MCF 10A (cell line): ENCODE results near the gene CTTN. TPM values are rescaled to one million over a fixed set of nuclear protein-coding genes. Genes with fewer than 3 reads are reported as not detected.

Experiments used
- BruUV-seq: library from RNA; stranded (reverse); fragments of 400-500 nt; replicated peaks from 2 replicates; lab custom pipeline; 2021; lab: Mats Ljungman, UMichigan
- CTCF ChIA-PET: fragments of 300-600 bp; sonication (Branson Sonifier 250); formaldehyde crosslinking; extraction: SDS; loops from one replicate; lab custom pipeline; 2021; ENCODE audit warnings: antibody characterized with exemption, inconsistent platforms; lab: Yijun Ruan, JAX
- POLR2A ChIA-PET: fragments of 300-600, 350-650 bp; sonication (Branson Sonifier 250); formaldehyde crosslinking; extraction: SDS; loops from one replicate; lab custom pipeline; 2020; ENCODE audit warnings: antibody characterized with exemption, inconsistent platforms; lab: Yijun Ruan, JAX
- DNase-seq: peaks from one replicate; pipeline ENCODE4 v3.0.0-alpha.2; 2018; ENCODE audit not compliant: unreplicated experiment
- H3K27ac Mint-ChIP-seq: one replicate; pipeline ENCODE4 v1.8.0; 2022; ENCODE audit warnings: mild to moderate bottlenecking, low read depth, mixed read lengths; ENCODE audit not compliant: unreplicated experiment
- H3K27me3 Mint-ChIP-seq: one replicate; pipeline ENCODE4 v1.8.0; 2022; ENCODE audit warnings: mixed read lengths; ENCODE audit not compliant: insufficient read depth, unreplicated experiment
- H3K36me3 Mint-ChIP-seq: one replicate; pipeline ENCODE4 v1.8.0; 2022; ENCODE audit warnings: mild to moderate bottlenecking, moderate library complexity, mixed read lengths; ENCODE audit not compliant: insufficient read depth, unreplicated experiment
- H3K4me1 Mint-ChIP-seq: one replicate; pipeline ENCODE4 v1.8.0; 2022; ENCODE audit warnings: mixed read lengths; ENCODE audit not compliant: insufficient read depth, unreplicated experiment
- H3K4me3 Mint-ChIP-seq: one replicate; pipeline ENCODE4 v1.8.0; 2022; ENCODE audit warnings: mild to moderate bottlenecking, moderate library complexity, mixed read lengths; ENCODE audit not compliant: unreplicated experiment
- H3K9me3 Mint-ChIP-seq: one replicate; pipeline ENCODE4 v1.8.0; 2022; ENCODE audit warnings: mixed read lengths; ENCODE audit not compliant: unreplicated experiment
- intact Hi-C: fragments of 100-400 bp; cut with micrococcal nuclease; formaldehyde crosslinking; loops from 2 replicates; pipeline ENCODE4 v1.14.1; 2022
- total RNA-seq: library from RNA; stranded (reverse); gene quantifications from 2 replicates; pipeline ENCODE4 v1.2.3, GENCODE V29; 2022
- TF ChIP-seq, protein P1 (sequence below): fragments of 200-600 bp; IDR thresholded peaks from one replicate; pipeline ENCODE4 v1.8.0; 2022; ENCODE audit warnings: antibody characterized with exemption, mild to moderate bottlenecking; ENCODE audit not compliant: unreplicated experiment

Gene CTTN
- total RNA-seq, 1 experiment from 2014 or later = 264 TPM

DNA sequence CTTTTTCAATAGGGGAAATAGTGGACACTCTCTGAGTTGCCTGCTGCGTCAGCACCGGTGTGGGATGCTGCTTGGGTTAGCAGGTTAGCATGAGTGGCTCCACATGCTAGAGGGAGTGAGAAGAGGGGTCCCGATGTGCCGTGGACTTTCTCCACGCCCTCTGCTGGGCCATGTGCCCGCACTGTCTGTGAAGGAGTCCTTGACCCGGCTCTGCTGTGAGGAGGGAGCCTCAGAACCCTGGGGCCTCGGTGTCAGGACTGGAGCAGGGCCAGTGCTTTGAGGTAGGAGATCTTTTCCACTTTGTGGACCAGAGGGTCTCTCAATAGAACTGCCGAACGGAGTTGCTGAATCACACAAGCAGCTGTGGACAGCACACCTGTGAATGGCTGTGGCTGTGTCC lies 14.8 kb downstream of the CTTN start:
- no peaks in the 10 kb centered on the region for H3K27me3 Mint-ChIP-seq
- H3K4me3 Mint-ChIP-seq = no peak overlapping the region
- TF ChIP-seq, protein P1, sequence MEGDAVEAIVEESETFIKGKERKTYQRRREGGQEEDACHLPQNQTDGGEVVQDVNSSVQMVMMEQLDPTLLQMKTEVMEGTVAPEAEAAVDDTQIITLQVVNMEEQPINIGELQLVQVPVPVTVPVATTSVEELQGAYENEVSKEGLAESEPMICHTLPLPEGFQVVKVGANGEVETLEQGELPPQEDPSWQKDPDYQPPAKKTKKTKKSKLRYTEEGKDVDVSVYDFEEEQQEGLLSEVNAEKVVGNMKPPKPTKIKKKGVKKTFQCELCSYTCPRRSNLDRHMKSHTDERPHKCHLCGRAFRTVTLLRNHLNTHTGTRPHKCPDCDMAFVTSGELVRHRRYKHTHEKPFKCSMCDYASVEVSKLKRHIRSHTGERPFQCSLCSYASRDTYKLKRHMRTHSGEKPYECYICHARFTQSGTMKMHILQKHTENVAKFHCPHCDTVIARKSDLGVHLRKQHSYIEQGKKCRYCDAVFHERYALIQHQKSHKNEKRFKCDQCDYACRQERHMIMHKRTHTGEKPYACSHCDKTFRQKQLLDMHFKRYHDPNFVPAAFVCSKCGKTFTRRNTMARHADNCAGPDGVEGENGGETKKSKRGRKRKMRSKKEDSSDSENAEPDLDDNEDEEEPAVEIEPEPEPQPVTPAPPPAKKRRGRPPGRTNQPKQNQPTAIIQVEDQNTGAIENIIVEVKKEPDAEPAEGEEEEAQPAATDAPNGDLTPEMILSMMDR = no peak
- no TSS peak for BruUV-seq
- H3K27ac Mint-ChIP-seq = no peak overlapping the region
- intact Hi-C loops = no loop called here
- ChIA-PET CTCF (no interaction called here), POLR2A (interaction anchor here (0.6 kb wide), 1 partner anchor 1052 kb away, joined by 3 read pairs; no protein-coding TSS in a partner anchor)
- H3K36me3 Mint-ChIP-seq = peaks cover 95% of the 10 kb centered on the region
- no peaks in the 10 kb centered on the region for H3K4me1 Mint-ChIP-seq
- no peaks in the 10 kb centered on the region for H3K9me3 Mint-ChIP-seq
- no peak for DNase-seq

DNA sequence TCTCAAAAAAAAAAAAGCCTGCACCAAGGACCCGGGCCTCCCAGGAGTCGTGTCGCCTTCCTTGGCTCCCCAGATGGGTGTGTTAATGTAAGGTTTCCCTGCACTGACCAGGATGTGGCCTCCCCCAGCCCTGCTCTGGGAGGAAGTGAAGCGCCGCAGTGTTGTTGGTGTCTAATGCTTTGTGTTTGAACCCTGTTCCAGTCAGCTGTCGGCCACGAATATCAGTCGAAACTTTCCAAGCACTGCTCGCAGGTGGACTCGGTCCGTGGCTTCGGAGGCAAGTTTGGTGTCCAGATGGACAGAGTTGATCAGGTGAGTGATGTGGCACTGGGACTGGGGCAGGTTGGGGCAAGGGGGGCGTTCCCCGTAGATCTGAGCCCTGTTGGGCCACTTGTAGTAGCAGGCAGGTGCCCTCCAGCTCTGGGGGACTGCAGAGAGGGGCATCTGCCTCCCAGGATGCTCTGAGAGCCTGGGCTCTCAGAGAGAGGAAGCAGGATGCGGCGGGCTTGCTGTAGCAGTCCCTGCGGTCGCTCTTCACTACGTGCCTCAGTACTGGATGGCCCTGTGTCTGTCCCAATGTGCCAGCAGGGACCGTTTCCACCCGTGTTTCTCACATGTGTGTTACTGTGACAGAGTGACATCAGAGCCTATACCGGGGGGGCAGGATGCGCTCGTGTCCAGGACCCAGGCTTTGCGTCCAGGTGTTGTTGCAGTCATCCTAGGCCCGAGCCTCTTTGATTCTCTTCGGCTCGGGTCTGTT lies 16.2 kb downstream of the CTTN start:
- Mint-ChIP-seq H3K4me1 (no peaks in the 10 kb centered on the region), H3K27ac (no peak overlapping the region), H3K27me3 (no peaks in the 10 kb centered on the region), H3K36me3 (peaks cover 95% of the 10 kb centered on the region), H3K9me3 (no peaks in the 10 kb centered on the region), H3K4me3 (no peak overlapping the region)
- ChIA-PET POLR2A (no interaction called here), CTCF (interaction anchor here (0.6 kb wide), 1 partner anchor 1023 kb away, joined by 3 read pairs; no protein-coding TSS in a partner anchor)
- intact Hi-C loops = no loop called here
- no TSS peak for BruUV-seq
- TF ChIP-seq, protein P1 = no peak
- DNase-seq = no peak

DNA sequence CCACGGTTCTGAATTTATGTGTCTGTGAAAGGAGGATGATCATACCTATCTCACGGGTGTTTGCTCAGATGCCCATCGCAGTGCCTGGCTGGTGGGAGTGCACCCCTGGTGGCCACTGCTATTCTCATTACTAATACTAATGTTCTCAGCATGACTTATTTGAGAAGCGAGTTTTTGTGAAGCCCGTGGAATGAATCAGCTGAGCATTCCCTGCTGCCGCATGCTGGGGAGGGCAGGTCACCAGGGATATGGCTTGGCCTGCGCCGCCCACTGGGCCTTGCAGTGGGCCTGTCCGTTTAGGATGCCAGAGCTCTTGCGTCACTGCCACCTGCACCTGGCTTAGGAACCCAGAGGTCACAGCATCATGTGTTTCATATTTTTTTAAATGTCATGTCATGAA lies 16.9 kb downstream of the CTTN start:
- ChIA-PET POLR2A (no interaction called here), CTCF (interaction anchor here (0.6 kb wide), 1 partner anchor 20 kb away, joined by 4 read pairs; no protein-coding TSS in a partner anchor)
- intact Hi-C loops = no loop called here
- TF ChIP-seq, protein P1 = no peak
- Mint-ChIP-seq H3K36me3 (peaks cover 96% of the 10 kb centered on the region), H3K4me1 (no peaks in the 10 kb centered on the region), H3K27ac (no peak overlapping the region), H3K9me3 (no peaks in the 10 kb centered on the region), H3K4me3 (no peak overlapping the region), H3K27me3 (no peaks in the 10 kb centered on the region)
- no peak for DNase-seq
- no TSS peak for BruUV-seq

DNA sequence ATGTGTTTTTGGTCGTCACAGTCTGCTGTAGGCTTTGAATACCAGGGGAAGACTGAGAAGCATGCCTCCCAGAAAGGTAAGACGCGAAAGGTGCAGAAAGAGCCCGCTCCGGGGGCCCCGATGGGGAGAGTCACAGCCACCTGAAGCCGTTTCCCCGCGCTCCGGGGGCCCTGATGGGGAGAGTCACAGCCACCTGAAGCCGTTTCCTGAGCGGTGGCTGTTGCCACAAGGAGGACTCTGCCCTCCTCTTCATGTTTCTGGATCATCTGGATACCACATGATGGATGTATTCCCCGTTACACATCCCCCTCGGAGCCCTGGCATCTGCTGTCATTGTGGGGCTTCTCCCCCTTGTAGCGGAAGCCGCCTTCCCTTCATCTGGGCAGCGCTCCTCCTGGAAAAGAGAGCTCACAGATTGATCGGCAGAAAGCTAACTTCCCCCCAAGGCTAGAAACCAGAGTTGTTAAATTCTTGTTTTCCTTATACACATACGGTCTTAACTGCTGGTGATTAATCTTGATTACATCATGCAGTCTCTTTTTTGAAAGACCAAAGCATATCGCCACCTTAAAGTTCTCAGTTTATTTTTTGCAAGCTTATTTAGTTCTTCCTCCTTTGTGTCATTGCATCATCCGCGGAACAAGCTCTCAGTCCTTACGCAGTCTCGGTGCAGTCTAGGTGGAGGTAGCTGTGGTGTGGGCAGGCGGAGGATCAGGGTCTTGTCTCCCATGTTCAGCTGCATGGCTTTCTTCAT lies 17.5 kb downstream of the CTTN start:
- POLR2A ChIA-PET = no interaction called here
- H3K36me3 Mint-ChIP-seq = peaks cover 95% of the 10 kb centered on the region
- H3K9me3 Mint-ChIP-seq = no peaks in the 10 kb centered on the region
- no peak overlapping the region for H3K4me3 Mint-ChIP-seq
- no peaks in the 10 kb centered on the region for H3K27me3 Mint-ChIP-seq
- intact Hi-C loops = no loop called here
- no peak overlapping the region for H3K27ac Mint-ChIP-seq
- CTCF ChIA-PET = interaction anchor here (0.6 kb wide), 1 partner anchor 19 kb away, joined by 4 read pairs; no protein-coding TSS in a partner anchor
- no peaks in the 10 kb centered on the region for H3K4me1 Mint-ChIP-seq
- DNase-seq = no peak
- no TSS peak for BruUV-seq
- TF ChIP-seq, protein P1 = no peak
